ENCODE results near the gene CHPF. TPM values are rescaled to one million over a fixed set of nuclear protein-coding genes. Genes with fewer than 3 reads are reported as not detected.

Gene CHPF
- total and polyA plus RNA-seq, 10 of the 15 experiments (the other 5 are each of a cell fraction or from before 2014, with no cell fraction given) = 0.09 to 17.4 (median 8.3) TPM; not detected in 1

DNA sequence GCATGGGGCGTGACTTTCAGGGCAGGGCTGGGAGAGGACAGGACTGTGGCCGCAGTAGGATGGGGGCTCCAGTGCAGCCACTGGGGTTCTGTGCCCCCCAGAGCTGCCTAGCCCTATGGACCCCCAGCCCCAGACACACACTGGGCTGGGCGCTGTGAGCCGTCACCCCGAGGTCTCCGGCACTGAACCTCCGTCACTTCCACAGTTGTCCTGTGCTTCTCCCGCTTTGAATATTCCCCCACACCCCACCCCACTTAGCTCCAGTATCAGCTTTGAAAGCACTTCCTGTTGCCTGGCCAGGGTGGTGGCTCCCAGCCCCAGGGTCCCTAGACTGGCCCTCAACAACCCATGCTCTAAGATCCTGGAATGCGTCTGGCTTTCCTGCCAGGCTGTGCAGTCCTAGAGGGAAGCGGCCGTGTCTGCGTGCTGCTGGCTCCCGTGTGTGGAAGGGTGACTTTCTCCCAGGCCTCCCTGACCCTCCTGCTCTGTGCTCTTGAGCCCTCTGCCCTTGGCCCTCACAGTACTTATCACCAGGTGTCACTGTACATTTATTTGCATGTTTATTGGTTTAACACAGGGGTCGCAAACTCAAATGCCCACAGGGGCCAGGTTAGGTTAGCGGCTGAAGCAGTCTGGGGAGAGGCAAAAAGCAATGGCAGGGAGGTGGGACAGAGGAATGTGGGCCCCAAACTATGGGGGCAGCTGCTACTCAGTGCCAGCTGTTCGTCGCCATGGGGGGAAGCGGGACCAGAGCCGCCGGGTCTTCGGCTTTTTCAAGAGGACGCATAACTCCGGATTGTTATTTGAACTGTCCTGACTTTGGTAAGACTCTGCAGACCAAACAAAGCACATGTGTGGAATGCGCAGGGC lies 17.8 kb upstream of the CHPF start:
- TF ChIP-seq CHD1 (IDR thresholded peaks at IDR 0.05; ENCODE audit: low read depth, low read length) (no peak), STAT3 (IDR thresholded peaks at IDR 0.05; ENCODE audit: low read depth, low read length) (no peak), HDAC2 (IDR thresholded peaks at IDR 0.05) (no peak), ZNF622 (IDR thresholded peaks at IDR 0.05) (no peak), GATAD2B (conservative IDR thresholded peaks at IDR 0.05; ENCODE audit: low read depth) (no peak), BACH1 (IDR thresholded peaks at IDR 0.05; ENCODE audit: borderline replicate concordance) (no peak), WRNIP1 (IDR thresholded peaks at IDR 0.05; ENCODE audit: borderline replicate concordance, low read depth, low read length) (no peak)
- TF ChIP-seq, protein P1, sequence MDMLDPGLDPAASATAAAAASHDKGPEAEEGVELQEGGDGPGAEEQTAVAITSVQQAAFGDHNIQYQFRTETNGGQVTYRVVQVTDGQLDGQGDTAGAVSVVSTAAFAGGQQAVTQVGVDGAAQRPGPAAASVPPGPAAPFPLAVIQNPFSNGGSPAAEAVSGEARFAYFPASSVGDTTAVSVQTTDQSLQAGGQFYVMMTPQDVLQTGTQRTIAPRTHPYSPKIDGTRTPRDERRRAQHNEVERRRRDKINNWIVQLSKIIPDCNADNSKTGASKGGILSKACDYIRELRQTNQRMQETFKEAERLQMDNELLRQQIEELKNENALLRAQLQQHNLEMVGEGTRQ (IDR thresholded peaks at IDR 0.05; ENCODE audit: borderline replicate concordance, low read depth, low read length) = no peak
- TF ChIP-seq, protein P2, sequence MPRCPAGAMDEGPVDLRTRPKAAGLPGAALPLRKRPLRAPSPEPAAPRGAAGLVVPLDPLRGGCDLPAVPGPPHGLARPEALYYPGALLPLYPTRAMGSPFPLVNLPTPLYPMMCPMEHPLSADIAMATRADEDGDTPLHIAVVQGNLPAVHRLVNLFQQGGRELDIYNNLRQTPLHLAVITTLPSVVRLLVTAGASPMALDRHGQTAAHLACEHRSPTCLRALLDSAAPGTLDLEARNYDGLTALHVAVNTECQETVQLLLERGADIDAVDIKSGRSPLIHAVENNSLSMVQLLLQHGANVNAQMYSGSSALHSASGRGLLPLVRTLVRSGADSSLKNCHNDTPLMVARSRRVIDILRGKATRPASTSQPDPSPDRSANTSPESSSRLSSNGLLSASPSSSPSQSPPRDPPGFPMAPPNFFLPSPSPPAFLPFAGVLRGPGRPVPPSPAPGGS (IDR thresholded peaks at IDR 0.05; ENCODE audit: borderline replicate concordance, insufficient read depth, low read depth, low read length, poor library complexity, severe bottlenecking) = no peak
- TF ChIP-seq, protein P3, sequence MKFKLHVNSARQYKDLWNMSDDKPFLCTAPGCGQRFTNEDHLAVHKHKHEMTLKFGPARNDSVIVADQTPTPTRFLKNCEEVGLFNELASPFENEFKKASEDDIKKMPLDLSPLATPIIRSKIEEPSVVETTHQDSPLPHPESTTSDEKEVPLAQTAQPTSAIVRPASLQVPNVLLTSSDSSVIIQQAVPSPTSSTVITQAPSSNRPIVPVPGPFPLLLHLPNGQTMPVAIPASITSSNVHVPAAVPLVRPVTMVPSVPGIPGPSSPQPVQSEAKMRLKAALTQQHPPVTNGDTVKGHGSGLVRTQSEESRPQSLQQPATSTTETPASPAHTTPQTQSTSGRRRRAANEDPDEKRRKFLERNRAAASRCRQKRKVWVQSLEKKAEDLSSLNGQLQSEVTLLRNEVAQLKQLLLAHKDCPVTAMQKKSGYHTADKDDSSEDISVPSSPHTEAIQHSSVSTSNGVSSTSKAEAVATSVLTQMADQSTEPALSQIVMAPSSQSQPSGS (IDR thresholded peaks at IDR 0.05; ENCODE audit: low read length) = no peak
- TF ChIP-seq, protein P4, sequence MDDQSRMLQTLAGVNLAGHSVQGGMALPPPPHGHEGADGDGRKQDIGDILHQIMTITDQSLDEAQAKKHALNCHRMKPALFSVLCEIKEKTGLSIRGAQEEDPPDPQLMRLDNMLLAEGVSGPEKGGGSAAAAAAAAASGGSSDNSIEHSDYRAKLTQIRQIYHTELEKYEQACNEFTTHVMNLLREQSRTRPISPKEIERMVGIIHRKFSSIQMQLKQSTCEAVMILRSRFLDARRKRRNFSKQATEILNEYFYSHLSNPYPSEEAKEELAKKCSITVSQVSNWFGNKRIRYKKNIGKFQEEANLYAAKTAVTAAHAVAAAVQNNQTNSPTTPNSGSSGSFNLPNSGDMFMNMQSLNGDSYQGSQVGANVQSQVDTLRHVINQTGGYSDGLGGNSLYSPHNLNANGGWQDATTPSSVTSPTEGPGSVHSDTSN (IDR thresholded peaks at IDR 0.05; ENCODE audit: insufficient replicate concordance, low read depth, low read length) = no peak
- TF ChIP-seq, protein P5, sequence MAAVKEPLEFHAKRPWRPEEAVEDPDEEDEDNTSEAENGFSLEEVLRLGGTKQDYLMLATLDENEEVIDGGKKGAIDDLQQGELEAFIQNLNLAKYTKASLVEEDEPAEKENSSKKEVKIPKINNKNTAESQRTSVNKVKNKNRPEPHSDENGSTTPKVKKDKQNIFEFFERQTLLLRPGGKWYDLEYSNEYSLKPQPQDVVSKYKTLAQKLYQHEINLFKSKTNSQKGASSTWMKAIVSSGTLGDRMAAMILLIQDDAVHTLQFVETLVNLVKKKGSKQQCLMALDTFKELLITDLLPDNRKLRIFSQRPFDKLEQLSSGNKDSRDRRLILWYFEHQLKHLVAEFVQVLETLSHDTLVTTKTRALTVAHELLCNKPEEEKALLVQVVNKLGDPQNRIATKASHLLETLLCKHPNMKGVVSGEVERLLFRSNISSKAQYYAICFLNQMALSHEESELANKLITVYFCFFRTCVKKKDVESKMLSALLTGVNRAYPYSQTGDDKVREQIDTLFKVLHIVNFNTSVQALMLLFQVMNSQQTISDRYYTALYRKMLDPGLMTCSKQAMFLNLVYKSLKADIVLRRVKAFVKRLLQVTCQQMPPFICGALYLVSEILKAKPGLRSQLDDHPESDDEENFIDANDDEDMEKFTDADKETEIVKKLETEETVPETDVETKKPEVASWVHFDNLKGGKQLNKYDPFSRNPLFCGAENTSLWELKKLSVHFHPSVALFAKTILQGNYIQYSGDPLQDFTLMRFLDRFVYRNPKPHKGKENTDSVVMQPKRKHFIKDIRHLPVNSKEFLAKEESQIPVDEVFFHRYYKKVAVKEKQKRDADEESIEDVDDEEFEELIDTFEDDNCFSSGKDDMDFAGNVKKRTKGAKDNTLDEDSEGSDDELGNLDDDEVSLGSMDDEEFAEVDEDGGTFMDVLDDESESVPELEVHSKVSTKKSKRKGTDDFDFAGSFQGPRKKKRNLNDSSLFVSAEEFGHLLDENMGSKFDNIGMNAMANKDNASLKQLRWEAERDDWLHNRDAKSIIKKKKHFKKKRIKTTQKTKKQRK (IDR thresholded peaks at IDR 0.05; ENCODE audit: low read depth, low read length) = no peak
- ChIA-PET RAD21 (ENCODE audit: unreplicated experiment) (interaction anchor here (1.5 kb wide), 1 partner anchor 20 kb away, joined by 3 read pairs; no protein-coding TSS in a partner anchor), CTCF (interaction anchor here (0.7 to 2.6 kb wide), 7 partner anchors 12 to 1563 kb away, joined by 3 to 22 read pairs (median 6); partner anchors contain the start of genes CHPF and TMEM198), POLR2A (no interaction called here), SMC1A (ENCODE audit: uncharacterized antibody, unreplicated experiment) (no interaction called here)
- H3K36me3 ChIP-seq (ENCODE audit: control insufficient read depth in 2 of 2, insufficient read depth in 2 of 2, low read length in 1 of 2) = no peaks in the 10 kb centered on the region
- no peaks in the 10 kb centered on the region for H4K20me1 ChIP-seq (ENCODE audit: control insufficient read depth, insufficient read depth)
- no peak overlapping the region for H3K4me2 ChIP-seq (ENCODE audit: control insufficient read depth, insufficient read depth)
- H3K27me3 ChIP-seq (replicated peaks in 1 of 2; ENCODE audit: control insufficient read depth in 2 of 2, insufficient read depth in 2 of 2, low read length in 1 of 2) = no peaks in the 10 kb centered on the region; a peak in 2 of 4 replicates
- no peak for FAIRE-seq
- 62% methylated on average over 24 of the region's 24 CpGs for WGBS (ENCODE audit: insufficient coverage, insufficient replicate concordance, low lambda C conversion rate, missing lambda C conversion rate)
- no peaks in the 10 kb centered on the region for H3K79me2 ChIP-seq (ENCODE audit: control insufficient read depth, insufficient read depth, low read length)
- H3K9me3 ChIP-seq (replicated peaks; ENCODE audit: control insufficient read depth, insufficient read depth, low read length) = no peaks in the 10 kb centered on the region
- H3K9ac ChIP-seq (ENCODE audit: control insufficient read depth, insufficient read depth, low read length) = no peak overlapping the region
- no TSS peak for BruUV-seq (replicated peaks)
- no peak for ATAC-seq
- H3K4me1 ChIP-seq (ENCODE audit: control insufficient read depth, insufficient read depth, low read length) = no peaks in the 10 kb centered on the region
- H3K4me3 ChIP-seq = no peak overlapping the region
- in situ Hi-C loops (cut with MboI) = no loop called here
- no peak overlapping the region for H3K27ac ChIP-seq (ENCODE audit: control insufficient read depth, insufficient read depth)
- no peak overlapping the region for H2AFZ ChIP-seq (ENCODE audit: control insufficient read depth, low read depth, low read length)
- DNase-seq (ENCODE audit: low read depth, low spot score) = no peak
- intact Hi-C loops (cut with micrococcal nuclease; ENCODE audit: unreplicated experiment) = no loop called here

Measured in GM12878 (cell line).